Peyer's patch (tissue), 4 donors: Measurements from ENCODE around the gene EEF1AKMT3. TPM values are rescaled to one million over a fixed set of nuclear protein-coding genes. Genes with fewer than 3 reads are reported as not detected.

ENCODE experiments used
- DNase-seq, 3 donors: peaks; one replicate each; pipeline ENCODE4 v3.0.0-alpha.2; 2017 to 2019
- H3K27ac ChIP-seq, 4 donors: fragments of 200-600 bp; sonication (generic); one replicate each; pipeline ENCODE4 v1.5.1; 2016 to 2019
- H3K27me3 ChIP-seq, 2 donors: fragments of 200-600 bp; sonication (generic); one replicate each; pipeline ENCODE4 v1.5.1; 2019
- H3K36me3 ChIP-seq, 3 donors: fragments of 200-600 bp; sonication (generic); one replicate each; pipeline ENCODE4 v1.5.1; 2016 to 2019
- H3K4me1 ChIP-seq, 4 donors: fragments of 200-600 bp; sonication (generic); one replicate each; pipeline ENCODE4 v1.5.1; 2016 to 2019
- H3K4me3 ChIP-seq, 4 donors: fragments of 200-600 bp; sonication (generic); 1 replicate in 3 of 4; 2 replicates in 1 of 4; pipeline ENCODE4 v1.5.1; 2016 to 2019; ENCODE audit warnings: mild to moderate bottlenecking in 1 of 4
- H3K9me3 ChIP-seq, 4 donors: fragments of 200-600 bp; sonication (generic); one replicate each; pipeline ENCODE4 v1.5.1; 2016 to 2019; ENCODE audit warnings: mild to moderate bottlenecking in 1 of 4
- CTCF ChIP-seq, 6 experiments: fragments of 450-650 bp in 4 of 6; fragments of 200-600 bp in 2 of 6; sonication (generic) in 1 of 6; IDR thresholded peaks; one replicate each; pipeline ENCODE4 v1.5.1; 2017 to 2019; ENCODE audit warnings: antibody characterized with exemption in 6 of 6, mild to moderate bottlenecking in 3 of 6, moderate library complexity in 1 of 6
- POLR2A ChIP-seq, 2 donors: fragments of 450-650 bp; IDR thresholded peaks; one replicate each; pipeline ENCODE4 v1.5.1; 2017; ENCODE audit warnings: antibody characterized with exemption in 2 of 2, mild to moderate bottlenecking in 2 of 2, moderate library complexity in 2 of 2
- total RNA-seq, 4 donors: library from RNA; depleted of rRNA; stranded (reverse); fragments of >200 nt; gene quantifications; one replicate each; pipeline ENCODE4 v1.1.0, GENCODE V29; 2016

EEF1AKMT3 gene
- total RNA-seq, 4 donors from 2014 or later, result 1.4 to 7.4 (median 2.7) TPM

- no peak overlapping the region for H3K4me3 ChIP-seq
- no peak overlapping the region for H3K27ac ChIP-seq
- H3K4me1 ChIP-seq, result peaks cover 0 to 9% (median 0%) of the 10 kb centered on the region in 4 donors
- TF ChIP-seq CTCF (IDR thresholded peaks at IDR 0.05), result no peak
- TF ChIP-seq POLR2A (IDR thresholded peaks at IDR 0.05), result no peak
- no peaks in the 10 kb centered on the region for H3K9me3 ChIP-seq
- peaks cover 0 to 18% (median 0%) of the 10 kb centered on the region in 3 donors for H3K36me3 ChIP-seq
- peak in 1 of 3 donors; percentile 43 for DNase-seq
- peaks cover 0 to 8% of the 10 kb centered on the region in 2 donors for H3K27me3 ChIP-seq
Observed at GRCh38 chr12:57724936-57725740, 47.3 kb upstream of the EEF1AKMT3 start.

GRCh38 chr12:57725851-57726150, 46.6 kb upstream of the EEF1AKMT3 start:
- Histone ChIP-seq H3K27ac (no peak overlapping the region), H3K36me3 (peaks cover 0 to 11% (median 0%) of the 10 kb centered on the region in 3 donors), H3K4me3 (peak overlapping the region; percentile 32 to 77 (median 58)), H3K9me3 (no peaks in the 10 kb centered on the region), H3K4me1 (peaks cover 0 to 9% (median 0%) of the 10 kb centered on the region in 4 donors), H3K27me3 (peaks cover 0 to 8% of the 10 kb centered on the region in 2 donors)
- no peak for TF ChIP-seq CTCF (IDR thresholded peaks at IDR 0.05)
- TF ChIP-seq POLR2A (IDR thresholded peaks at IDR 0.05), result no peak
- no peak for DNase-seq

GRCh38 chr12:57726151-57726883, 46.1 kb upstream of the EEF1AKMT3 start:
- DNase-seq, result peak; percentile 27 to 86 (median 84)
- no peaks in the 10 kb centered on the region for H3K9me3 ChIP-seq
- H3K4me3 ChIP-seq, result peak overlapping the region; percentile 32 to 77 (median 58)
- peak in 5 of 6 experiments; percentile 6 to 65 (median 59) for TF ChIP-seq CTCF (IDR thresholded peaks at IDR 0.05)
- no peak for TF ChIP-seq POLR2A (IDR thresholded peaks at IDR 0.05)
- H3K27me3 ChIP-seq, result peaks cover 0 to 8% of the 10 kb centered on the region in 2 donors
- H3K4me1 ChIP-seq, result peaks cover 0 to 9% (median 0%) of the 10 kb centered on the region in 4 donors
- peaks cover 0 to 6% (median 0%) of the 10 kb centered on the region in 3 donors for H3K36me3 ChIP-seq
- peak overlapping the region in 3 of 4 donors; percentile 40 to 69 (median 53) for H3K27ac ChIP-seq

- no peaks in the 10 kb centered on the region for H3K36me3 ChIP-seq
- H3K27ac ChIP-seq, result peak overlapping the region in 3 of 4 donors; percentile 5 to 69 (median 53)
- peaks cover 0 to 9% (median 0%) of the 10 kb centered on the region in 4 donors for H3K4me1 ChIP-seq
- H3K9me3 ChIP-seq, result no peaks in the 10 kb centered on the region
- TF ChIP-seq CTCF (IDR thresholded peaks at IDR 0.05) (peak in 3 of 6 experiments; percentile 29 to 41 (median 41)), POLR2A (IDR thresholded peaks at IDR 0.05) (no peak)
- DNase-seq, result peak in 1 of 3 donors; percentile 65
- H3K27me3 ChIP-seq, result peaks cover 0 to 8% of the 10 kb centered on the region in 2 donors
- H3K4me3 ChIP-seq, result peak overlapping the region; percentile 32 to 77 (median 58)
Observed at GRCh38 chr12:57726884-57727757, 45.3 kb upstream of the EEF1AKMT3 start.
